ENCODE results near the gene PPTC7.
"Not testable (repeated sequence)": the region's sequence is repeated elsewhere in the genome, so short reads cannot be mapped to it uniquely, and the experiment has no call there.

- TF ChIP-seq POLR2A (IDR thresholded peaks at IDR 0.05; ENCODE audit: control extremely low read depth in 1 of 2, low read depth in 2 of 2, low read length in 2 of 2); CTCF (IDR thresholded peaks at IDR 0.05; ENCODE audit: control extremely low read depth in 1 of 3, insufficient read depth in 1 of 3, low read depth in 1 of 3, low read length in 3 of 3); POLR2AphosphoS5 (IDR thresholded peaks at IDR 0.05; ENCODE audit: low read depth, low read length); NRF1 (IDR thresholded peaks at IDR 0.05; ENCODE audit: low read depth, low read length); EZH2 (IDR thresholded peaks at IDR 0.05; ENCODE audit: low read depth, low read length, severe bottlenecking); MAFK (IDR thresholded peaks at IDR 0.05; ENCODE audit: low read depth, low read length): not testable (repeated sequence)
Observed at GRCh38 chr12:110518014-110518413, 65.1 kb downstream of the PPTC7 start.
